HepG2 (cell line): ENCODE results near the gene AP4M1. TPM values are rescaled to one million over a fixed set of nuclear protein-coding genes. Genes with fewer than 3 reads are reported as not detected.

Source experiments
- FOXK1 ChIP-seq: sonication (generic); formaldehyde crosslinking; IDR thresholded peaks from 2 replicates; pipeline ENCODE4 v1.4.0; 2020; ENCODE audit warnings: low read depth, missing genetic modification reagents, borderline replicate concordance
- IKZF1 ChIP-seq: fragments of 450-650 bp; IDR thresholded peaks from 2 replicates; pipeline ENCODE4 v1.7.1; 2016
- LCORL ChIP-seq, 2 experiments: fragments of 450-650 bp in 1 of 2; sonication (generic) in 1 of 2; formaldehyde crosslinking in 1 of 2; IDR thresholded peaks; 2 replicates each; pipeline versions ENCODE4 v1.5.0 to v1.6.1; 2017 to 2020; ENCODE audit warnings: antibody characterized with exemption in 1 of 2, missing genetic modification reagents in 1 of 2
- MAFF ChIP-seq: IDR thresholded peaks from 2 replicates; pipeline ENCODE4 v1.6.1; 2011; ENCODE audit warnings: low read depth, low read length, improper control_type of control experiment
- NCOA5 ChIP-seq: sonication (generic); formaldehyde crosslinking; IDR thresholded peaks from 2 replicates; pipeline ENCODE4 v1.4.0; 2020; ENCODE audit warnings: missing genetic modification reagents
- NFIC ChIP-seq: IDR thresholded peaks from 2 replicates; pipeline ENCODE4 v1.6.1; 2012; ENCODE audit warnings: mild to moderate bottlenecking, low read length, inconsistent platforms
- POLR2AphosphoS5 ChIP-seq: IDR thresholded peaks from 2 replicates; pipeline ENCODE4 v1.6.1; 2012; ENCODE audit warnings: low read depth, low read length
- TCF7 ChIP-seq: sonication (generic); IDR thresholded peaks from 2 replicates; pipeline ENCODE4 v1.6.1; 2016; ENCODE audit warnings: antibody characterized with exemption, low read depth
- TFDP2 ChIP-seq: sonication (generic); formaldehyde crosslinking; IDR thresholded peaks from 2 replicates; pipeline ENCODE4 v1.4.0; 2020; ENCODE audit warnings: missing genetic modification reagents
- ZBTB33 ChIP-seq: sonication (generic); formaldehyde crosslinking; IDR thresholded peaks from 2 replicates; pipeline ENCODE4 v1.4.0; 2020; ENCODE audit warnings: missing genetic modification reagents
- ZNF142 ChIP-seq: sonication (generic); formaldehyde crosslinking; IDR thresholded peaks from 2 replicates; pipeline ENCODE4 v1.4.0; 2020; ENCODE audit warnings: missing genetic modification reagents
- ZNF234 ChIP-seq: sonication (generic); formaldehyde crosslinking; conservative IDR thresholded peaks from 2 replicates; pipeline ENCODE4 v1.5.1; 2020; ENCODE audit warnings: mild to moderate bottlenecking, missing genetic modification reagents
- ZNF414 ChIP-seq: sonication (generic); formaldehyde crosslinking; IDR thresholded peaks from 2 replicates; pipeline ENCODE4 v1.5.0; 2020; ENCODE audit warnings: missing genetic modification reagents
- ZNF503 ChIP-seq: sonication (generic); formaldehyde crosslinking; IDR thresholded peaks from 2 replicates; pipeline ENCODE4 v1.4.0; 2020; ENCODE audit warnings: missing genetic modification reagents
- ZNF550 ChIP-seq: sonication (generic); formaldehyde crosslinking; IDR thresholded peaks from 2 replicates; pipeline ENCODE4 v1.4.0; 2020; ENCODE audit warnings: mild to moderate bottlenecking, missing genetic modification reagents, borderline replicate concordance
- polyA plus RNA-seq, 8 experiments: library from polyadenylated mRNA; depleted of rRNA in 3 of 8; stranded (reverse) in 7 of 8; unstranded in 1 of 8; fragments of >200 nt; fragmentation: Illumina TruSeq in 4 of 8; extraction: Trizol in 4 of 8; gene quantifications; 2 replicates each; pipeline versions ENCODE4 v1.2.1 to v1.2.3, GENCODE V29; 2011 to 2016; ENCODE audit warnings: low read depth in 4 of 8, missing spikeins in 1 of 8, mixed read lengths in 1 of 8; ENCODE audit not compliant: insufficient read depth in 1 of 8
- total RNA-seq, 5 experiments: library from RNA; depleted of rRNA; stranded (reverse); fragments of >200 nt; fragmentation: Illumina TruSeq; extraction: Trizol; gene quantifications; 2 replicates each; pipeline ENCODE4 v1.2.3, GENCODE V29; 2016; ENCODE audit warnings: low read depth in 1 of 5
- TF ChIP-seq, protein P1 (sequence below): sonication (generic); formaldehyde crosslinking; IDR thresholded peaks from 2 replicates; pipeline ENCODE4 v1.4.0; 2020; ENCODE audit warnings: missing genetic modification reagents

Gene AP4M1
- total and polyA plus RNA-seq, 2 of the 13 experiments (the other 11 are each of a cell fraction or from before 2014, with no cell fraction given): 6.3 to 9.7 TPM

GRCh38 chr7:100077205-100077604 is 24.2 kb upstream of the AP4M1 start (continued):
- TF ChIP-seq, protein P1, sequence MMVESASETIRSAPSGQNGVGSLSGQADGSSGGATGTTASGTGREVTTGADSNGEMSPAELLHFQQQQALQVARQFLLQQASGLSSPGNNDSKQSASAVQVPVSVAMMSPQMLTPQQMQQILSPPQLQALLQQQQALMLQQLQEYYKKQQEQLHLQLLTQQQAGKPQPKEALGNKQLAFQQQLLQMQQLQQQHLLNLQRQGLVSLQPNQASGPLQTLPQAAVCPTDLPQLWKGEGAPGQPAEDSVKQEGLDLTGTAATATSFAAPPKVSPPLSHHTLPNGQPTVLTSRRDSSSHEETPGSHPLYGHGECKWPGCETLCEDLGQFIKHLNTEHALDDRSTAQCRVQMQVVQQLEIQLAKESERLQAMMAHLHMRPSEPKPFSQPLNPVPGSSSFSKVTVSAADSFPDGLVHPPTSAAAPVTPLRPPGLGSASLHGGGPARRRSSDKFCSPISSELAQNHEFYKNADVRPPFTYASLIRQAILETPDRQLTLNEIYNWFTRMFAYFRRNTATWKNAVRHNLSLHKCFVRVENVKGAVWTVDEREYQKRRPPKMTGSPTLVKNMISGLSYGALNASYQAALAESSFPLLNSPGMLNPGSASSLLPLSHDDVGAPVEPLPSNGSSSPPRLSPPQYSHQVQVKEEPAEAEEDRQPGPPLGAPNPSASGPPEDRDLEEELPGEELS (CRISPR knock-in tag): no peak
- TF ChIP-seq MAFF (0 out of 2 replicates have a peak, but pooled peaks have one; percentile 31), ZNF142 (no peak), FOXK1 (CRISPR knock-in tag) (no peak), ZNF234 (CRISPR knock-in tag) (no peak), LCORL (IDR thresholded peaks at IDR 0.05) (no peak), LCORL (CRISPR knock-in tag; IDR thresholded peaks at IDR 0.05) (no peak), POLR2AphosphoS5 (no peak), NFIC (no peak), ZNF550 (CRISPR knock-in tag) (no peak), TFDP2 (CRISPR knock-in tag) (no peak), ZNF414 (CRISPR knock-in tag) (no peak), ZBTB33 (CRISPR knock-in tag) (peak; percentile 93), IKZF1 (no peak), ZNF503 (no peak), NCOA5 (CRISPR knock-in tag) (no peak), TCF7 (no peak)
